ENCODE data around the gene GRIA3.

GRCh38 chrX:123169247-123169901 is 14.7 kb upstream of the GRIA3 start:
- TF ChIP-seq CTCF (IDR thresholded peaks at IDR 0.05) (no peak), POLR2AphosphoS5 (IDR thresholded peaks at IDR 0.05) (no peak), EP300 (IDR thresholded peaks at IDR 0.05) (no peak)

All from sigmoid colon (tissue), 4 donors.